Measurements from ENCODE around the gene RGS12.

DNA sequence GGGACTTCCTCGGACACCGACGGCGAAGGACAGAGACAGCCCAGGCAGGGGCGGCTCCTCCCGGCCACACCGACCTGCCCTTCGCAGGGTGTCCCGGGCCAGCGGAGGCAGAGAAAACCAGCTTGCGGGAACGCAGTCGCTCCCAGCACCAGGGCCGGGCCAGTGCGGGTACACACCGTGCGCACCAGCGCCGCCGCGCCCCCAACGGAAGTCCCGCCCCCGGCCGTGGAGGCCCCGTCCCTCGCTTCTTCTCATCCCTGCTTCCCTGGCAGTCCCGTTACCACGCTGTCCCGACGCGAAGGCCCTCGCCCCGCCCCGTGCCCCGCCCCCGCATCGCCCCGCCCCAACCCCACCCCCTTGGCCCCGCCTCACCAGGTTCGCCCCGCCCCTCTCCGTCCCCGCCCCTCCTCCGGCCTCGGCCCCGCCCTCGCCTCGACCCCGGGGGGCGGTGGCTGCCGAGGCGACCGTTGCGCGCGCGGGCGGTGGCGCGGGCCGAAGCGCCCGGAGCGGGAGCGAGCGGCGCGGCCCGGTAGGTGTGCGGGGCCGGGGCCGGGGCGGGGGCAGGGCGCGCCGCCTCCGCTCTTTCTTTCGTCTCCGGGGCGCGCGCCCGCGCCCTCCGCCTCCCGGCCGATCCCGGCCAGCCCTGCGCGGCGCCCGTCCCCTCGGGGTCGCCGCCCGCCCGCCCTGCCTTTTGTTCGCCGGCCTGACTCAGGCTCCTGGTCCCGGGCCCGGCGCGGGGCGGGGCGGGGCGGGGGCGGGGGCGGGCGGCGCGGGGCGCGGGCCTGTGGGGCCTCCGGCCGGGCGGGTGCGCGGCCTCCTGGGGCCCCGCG, at the start of gene RGS12:
- TF ChIP-seq, protein P1, sequence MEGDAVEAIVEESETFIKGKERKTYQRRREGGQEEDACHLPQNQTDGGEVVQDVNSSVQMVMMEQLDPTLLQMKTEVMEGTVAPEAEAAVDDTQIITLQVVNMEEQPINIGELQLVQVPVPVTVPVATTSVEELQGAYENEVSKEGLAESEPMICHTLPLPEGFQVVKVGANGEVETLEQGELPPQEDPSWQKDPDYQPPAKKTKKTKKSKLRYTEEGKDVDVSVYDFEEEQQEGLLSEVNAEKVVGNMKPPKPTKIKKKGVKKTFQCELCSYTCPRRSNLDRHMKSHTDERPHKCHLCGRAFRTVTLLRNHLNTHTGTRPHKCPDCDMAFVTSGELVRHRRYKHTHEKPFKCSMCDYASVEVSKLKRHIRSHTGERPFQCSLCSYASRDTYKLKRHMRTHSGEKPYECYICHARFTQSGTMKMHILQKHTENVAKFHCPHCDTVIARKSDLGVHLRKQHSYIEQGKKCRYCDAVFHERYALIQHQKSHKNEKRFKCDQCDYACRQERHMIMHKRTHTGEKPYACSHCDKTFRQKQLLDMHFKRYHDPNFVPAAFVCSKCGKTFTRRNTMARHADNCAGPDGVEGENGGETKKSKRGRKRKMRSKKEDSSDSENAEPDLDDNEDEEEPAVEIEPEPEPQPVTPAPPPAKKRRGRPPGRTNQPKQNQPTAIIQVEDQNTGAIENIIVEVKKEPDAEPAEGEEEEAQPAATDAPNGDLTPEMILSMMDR (conservative IDR thresholded peaks at IDR 0.05): no peak
- no peak for TF ChIP-seq EZH2 (IDR thresholded peaks at IDR 0.05; ENCODE audit: low read depth)

All from PC-9 (cell line).